HepG2 (cell line): Measurements from ENCODE around the gene HABP4. TPM values are rescaled to one million over a fixed set of nuclear protein-coding genes. Genes with fewer than 3 reads are reported as not detected.
A peak's percentile ranks its signal among the peaks of the same experiment; 100 is the strongest.

Experiments used
- CEBPB ChIP-seq: IDR thresholded peaks from 2 replicates; pipeline ENCODE4 v1.6.1; 2011; ENCODE audit warnings: low read depth, low read length, improper control_type of control experiment, borderline replicate concordance
- DNMT1 ChIP-seq: sonication (generic); formaldehyde crosslinking; IDR thresholded peaks from 2 replicates; pipeline ENCODE4 v1.5.1; 2020; ENCODE audit warnings: mild to moderate bottlenecking, missing genetic modification reagents
- HDAC1 ChIP-seq: sonication (generic); formaldehyde crosslinking; IDR thresholded peaks from 2 replicates; pipeline ENCODE4 v1.5.1; 2020; ENCODE audit warnings: mild to moderate bottlenecking, missing genetic modification reagents
- HMGXB3 ChIP-seq: sonication (generic); formaldehyde crosslinking; IDR thresholded peaks from 2 replicates; pipeline ENCODE4 v1.4.0; 2020; ENCODE audit warnings: missing genetic modification reagents, borderline replicate concordance
- HOXA3 ChIP-seq: sonication (generic); formaldehyde crosslinking; IDR thresholded peaks from 2 replicates; pipeline ENCODE4 v1.5.0; 2020; ENCODE audit warnings: missing genetic modification reagents
- IRF1 ChIP-seq: sonication (generic); formaldehyde crosslinking; IDR thresholded peaks from 2 replicates; pipeline ENCODE4 v1.4.0; 2020; ENCODE audit warnings: low read depth, mild to moderate bottlenecking, missing genetic modification reagents
- LBX2 ChIP-seq: sonication (generic); formaldehyde crosslinking; IDR thresholded peaks from 2 replicates; pipeline ENCODE4 v1.5.0; 2020; ENCODE audit warnings: missing genetic modification reagents, mild to moderate bottlenecking, borderline replicate concordance
- NFIB ChIP-seq: sonication (generic); formaldehyde crosslinking; IDR thresholded peaks from 2 replicates; pipeline ENCODE4 v1.9.0; 2021; ENCODE audit warnings: missing genetic modification reagents, mild to moderate bottlenecking, borderline replicate concordance
- NR3C1 ChIP-seq: sonication (generic); formaldehyde crosslinking; IDR thresholded peaks from 2 replicates; pipeline ENCODE4 v1.4.0; 2020; ENCODE audit warnings: missing genetic modification reagents
- RBM39 ChIP-seq: fragments of 200-400 bp; formaldehyde crosslinking; IDR thresholded peaks from one replicate; pipeline ENCODE4 v1.6.1; 2018; ENCODE audit warnings: antibody characterized with exemption, mild to moderate bottlenecking, low read depth, low read length; ENCODE audit not compliant: poor library complexity, severe bottlenecking
- RXRA ChIP-seq: sonication (generic); formaldehyde crosslinking; IDR thresholded peaks from 2 replicates; pipeline ENCODE4 v1.5.1; 2020; ENCODE audit warnings: missing genetic modification reagents
- TBL1XR1 ChIP-seq: fragments of 150-350 bp; IDR thresholded peaks from 2 replicates; pipeline ENCODE4 v1.6.1; 2014; ENCODE audit warnings: borderline replicate concordance, low read length; ENCODE audit not compliant: partially characterized antibody
- THAP9 ChIP-seq: sonication (generic); formaldehyde crosslinking; IDR thresholded peaks from 2 replicates; pipeline ENCODE4; 2020; ENCODE audit warnings: missing genetic modification reagents, mild to moderate bottlenecking, borderline replicate concordance
- TP53 ChIP-seq: sonication (generic); formaldehyde crosslinking; conservative IDR thresholded peaks from 2 replicates; pipeline ENCODE4 v1.4.0; 2020; ENCODE audit warnings: missing genetic modification reagents
- YEATS2 ChIP-seq: sonication (generic); formaldehyde crosslinking; IDR thresholded peaks from 2 replicates; pipeline ENCODE4 v1.4.0; 2020; ENCODE audit warnings: missing genetic modification reagents, borderline replicate concordance
- ZBTB42 ChIP-seq: sonication (generic); formaldehyde crosslinking; IDR thresholded peaks from 2 replicates; pipeline ENCODE4 v1.5.0; 2020; ENCODE audit warnings: mild to moderate bottlenecking, missing genetic modification reagents
- ZFP91 ChIP-seq: sonication (generic); formaldehyde crosslinking; IDR thresholded peaks from 2 replicates; pipeline ENCODE4 v1.9.0; 2022; ENCODE audit warnings: missing genetic modification reagents, mild to moderate bottlenecking, borderline replicate concordance
- polyA plus RNA-seq, 8 experiments: library from polyadenylated mRNA; depleted of rRNA in 3 of 8; stranded (reverse) in 7 of 8; unstranded in 1 of 8; fragments of >200 nt; fragmentation: Illumina TruSeq in 4 of 8; extraction: Trizol in 4 of 8; gene quantifications; 2 replicates each; pipeline versions ENCODE4 v1.2.1 to v1.2.3, GENCODE V29; 2011 to 2016; ENCODE audit warnings: low read depth in 4 of 8, missing spikeins in 1 of 8, mixed read lengths in 1 of 8; ENCODE audit not compliant: insufficient read depth in 1 of 8
- total RNA-seq, 5 experiments: library from RNA; depleted of rRNA; stranded (reverse); fragments of >200 nt; fragmentation: Illumina TruSeq; extraction: Trizol; gene quantifications; 2 replicates each; pipeline ENCODE4 v1.2.3, GENCODE V29; 2016; ENCODE audit warnings: low read depth in 1 of 5

HABP4 gene
- total and polyA plus RNA-seq, 2 of the 13 experiments (the other 11 are each of a cell fraction or from before 2014, with no cell fraction given) = 14.3 to 26.6 TPM

GRCh38 chr9:96491079-96491879, 41.3 kb downstream of the HABP4 start (continued):
- TF ChIP-seq ZFP91 (CRISPR knock-in tag) (peak; percentile 56), CEBPB (peak; percentile 36; the same call in 1 of the 2 replicates), HOXA3 (CRISPR knock-in tag) (peak; percentile 87), NR3C1 (CRISPR knock-in tag) (no peak), DNMT1 (CRISPR knock-in tag) (no peak), TP53 (CRISPR knock-in tag) (peak; percentile 61; the same call in 1 of the 2 replicates), NFIB (CRISPR knock-in tag) (no peak), HMGXB3 (no peak), IRF1 (CRISPR knock-in tag) (no peak), ZBTB42 (CRISPR knock-in tag) (peak; percentile 49; the same call in 1 of the 2 replicates), RBM39 (no peak), LBX2 (CRISPR knock-in tag) (no peak), YEATS2 (CRISPR knock-in tag) (peak; percentile 48; the same call in 1 of the 2 replicates), TBL1XR1 (peak; percentile 80), RXRA (peak; percentile 84), HDAC1 (CRISPR knock-in tag) (peak; percentile 58), THAP9 (CRISPR knock-in tag) (peak; percentile 98)
